GM12875 (cell line): Measurements from ENCODE around the gene WNT7A.

Experiments
- H3K4me3 ChIP-seq: one replicate; pipeline ENCODE4 v1.5.1; 2011; ENCODE audit warnings: low read depth, low read length, control low read depth
- TF ChIP-seq, protein P1 (sequence below): IDR thresholded peaks from 2 replicates; pipeline ENCODE4 v1.5.1; 2011; ENCODE audit warnings: low read depth, mild to moderate bottlenecking, control low read depth, inconsistent platforms, low read length, moderate library complexity, borderline replicate concordance; ENCODE audit not compliant: insufficient read depth

Gene WNT7A

DNA sequence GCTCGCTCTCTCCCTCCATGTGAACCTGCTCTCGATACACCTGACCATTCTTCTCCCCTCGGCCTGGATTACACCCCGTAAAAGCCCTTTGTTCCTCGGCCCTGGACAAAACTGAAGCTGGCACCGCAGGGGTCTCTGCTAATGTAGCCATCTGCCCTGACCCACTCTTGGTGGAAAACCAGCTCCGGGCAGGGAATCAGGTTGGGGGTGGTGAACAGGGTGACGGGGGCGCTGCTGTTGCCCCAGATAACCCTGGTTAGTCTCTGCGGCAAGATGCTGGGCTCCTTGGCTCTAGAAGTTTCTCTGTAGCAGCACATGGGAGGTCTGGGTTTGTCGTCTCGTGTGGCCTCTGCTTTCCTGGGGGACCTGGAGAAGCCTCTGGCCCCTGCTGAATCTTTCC lies 86.4 kb downstream of the WNT7A start:
- TF ChIP-seq, protein P1, sequence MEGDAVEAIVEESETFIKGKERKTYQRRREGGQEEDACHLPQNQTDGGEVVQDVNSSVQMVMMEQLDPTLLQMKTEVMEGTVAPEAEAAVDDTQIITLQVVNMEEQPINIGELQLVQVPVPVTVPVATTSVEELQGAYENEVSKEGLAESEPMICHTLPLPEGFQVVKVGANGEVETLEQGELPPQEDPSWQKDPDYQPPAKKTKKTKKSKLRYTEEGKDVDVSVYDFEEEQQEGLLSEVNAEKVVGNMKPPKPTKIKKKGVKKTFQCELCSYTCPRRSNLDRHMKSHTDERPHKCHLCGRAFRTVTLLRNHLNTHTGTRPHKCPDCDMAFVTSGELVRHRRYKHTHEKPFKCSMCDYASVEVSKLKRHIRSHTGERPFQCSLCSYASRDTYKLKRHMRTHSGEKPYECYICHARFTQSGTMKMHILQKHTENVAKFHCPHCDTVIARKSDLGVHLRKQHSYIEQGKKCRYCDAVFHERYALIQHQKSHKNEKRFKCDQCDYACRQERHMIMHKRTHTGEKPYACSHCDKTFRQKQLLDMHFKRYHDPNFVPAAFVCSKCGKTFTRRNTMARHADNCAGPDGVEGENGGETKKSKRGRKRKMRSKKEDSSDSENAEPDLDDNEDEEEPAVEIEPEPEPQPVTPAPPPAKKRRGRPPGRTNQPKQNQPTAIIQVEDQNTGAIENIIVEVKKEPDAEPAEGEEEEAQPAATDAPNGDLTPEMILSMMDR = no peak
- no peak overlapping the region for H3K4me3 ChIP-seq

DNA sequence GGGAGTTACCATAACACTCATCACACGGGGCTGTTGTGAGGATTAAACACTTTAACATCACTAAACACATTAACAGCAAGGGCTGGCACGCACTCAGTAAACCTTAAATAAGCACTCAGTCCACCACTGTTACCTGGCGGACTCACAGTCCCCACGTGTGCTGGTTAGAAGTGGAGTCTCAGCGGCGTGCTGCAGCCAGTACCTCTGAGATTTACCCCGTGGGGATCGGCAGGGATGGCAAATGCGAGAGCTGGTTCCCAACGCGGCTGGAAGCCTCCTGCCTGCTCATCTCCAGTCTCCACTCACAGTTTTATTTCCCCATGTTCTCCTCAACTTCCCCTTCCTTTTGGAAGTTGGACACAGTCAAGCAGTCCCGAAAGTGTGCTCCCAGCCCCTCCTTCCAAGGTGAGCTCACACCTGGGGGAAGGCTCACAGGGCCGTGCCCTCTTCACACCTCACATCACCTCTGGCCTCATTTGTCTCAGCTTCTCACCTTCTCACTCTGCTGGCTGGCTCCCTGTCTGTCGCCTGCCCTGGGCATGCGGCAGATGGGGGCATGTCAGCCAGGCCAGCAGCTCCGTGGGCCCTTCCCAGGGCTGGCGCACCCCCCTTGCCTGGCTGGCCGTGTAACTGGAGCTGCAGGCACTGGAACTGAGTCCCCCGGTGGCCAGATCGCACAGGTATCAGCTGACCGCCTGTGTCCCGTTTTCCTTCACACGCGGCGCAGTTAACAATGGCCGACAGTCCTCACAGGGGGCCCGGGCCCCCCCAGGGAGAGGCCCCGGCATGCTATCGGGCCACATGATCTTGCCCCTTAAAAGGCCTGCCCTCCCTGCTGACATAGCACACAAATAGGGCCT lies 87.1 kb downstream of the WNT7A start:
- TF ChIP-seq, protein P1 = no peak
- H3K4me3 ChIP-seq = no peak overlapping the region

GRCh38 chr3:13792051-13792490 lies 87.8 kb downstream of the WNT7A start:
- TF ChIP-seq, protein P1 = no peak

GRCh38 chr3:13791198-13792050 lies 88.4 kb downstream of the WNT7A start:
- no peak overlapping the region for H3K4me3 ChIP-seq
- TF ChIP-seq, protein P1 = no peak

More at GRCh38 chr3:13792051-13792490, 87.8 kb downstream of the WNT7A start:
- no peak overlapping the region for H3K4me3 ChIP-seq

GRCh38 chr3:13790376-13791197 lies 89.3 kb downstream of the WNT7A start:
- TF ChIP-seq, protein P1 = no peak

DNA sequence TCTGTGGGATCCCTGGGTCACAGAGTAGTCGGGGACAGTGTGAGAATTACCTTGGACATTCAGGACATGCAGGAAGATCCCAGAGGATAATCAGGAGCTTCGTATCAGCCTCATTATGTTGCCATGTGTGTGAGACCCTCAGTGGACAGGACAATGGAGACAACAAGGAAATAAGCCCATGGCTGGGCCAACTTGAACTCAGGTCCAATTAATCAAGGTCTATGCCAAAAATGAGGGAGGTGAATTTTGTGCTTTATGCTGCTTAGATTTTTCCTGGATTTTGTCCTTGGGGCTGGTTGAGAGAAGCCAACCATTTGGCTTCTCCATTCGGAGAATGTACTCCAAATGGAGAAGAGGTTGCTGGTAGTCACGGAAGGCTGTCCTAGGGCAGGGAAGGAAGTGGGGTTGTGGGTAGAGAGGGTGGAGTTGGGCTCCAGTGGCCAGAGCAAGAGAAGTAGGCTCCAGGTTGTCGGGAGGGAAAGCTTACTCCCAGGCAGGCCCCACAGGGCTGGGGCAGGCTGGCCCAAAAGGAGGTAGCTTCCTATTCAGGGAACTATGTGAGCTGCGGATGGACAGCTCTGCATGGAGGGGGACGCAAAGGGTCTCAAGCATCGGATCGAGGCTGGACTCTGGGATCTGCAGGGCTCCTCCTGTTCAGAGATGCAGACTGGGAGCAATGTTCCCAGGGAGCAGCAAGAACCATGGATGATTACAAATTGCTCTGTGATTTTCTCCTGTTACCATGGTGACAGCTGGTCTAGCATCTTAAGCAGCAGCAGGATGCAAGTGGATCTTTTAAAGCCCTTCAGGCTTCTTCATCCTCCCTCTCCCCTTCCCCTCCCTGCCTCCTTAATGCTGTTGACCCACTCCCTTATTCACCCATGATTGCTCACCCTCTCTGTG lies 91.1 kb downstream of the WNT7A start:
- H3K4me3 ChIP-seq = no peak overlapping the region
- TF ChIP-seq, protein P1 = no peak

More at GRCh38 chr3:13790376-13791197, 89.3 kb downstream of the WNT7A start:
- H3K4me3 ChIP-seq = no peak overlapping the region
